Tibial artery (tissue), 4 donors: ENCODE results near the gene INCA1.

Experiments
- DNase-seq, 2 donors: peaks; one replicate each; pipeline ENCODE4 v3.0.0-alpha.2; 2019
- H3K27ac ChIP-seq, 2 donors: fragments of 200-600 bp; sonication (generic) in 1 of 2; 1 replicate in 1 of 2; 2 replicates in 1 of 2; pipeline ENCODE4 v1.5.1; 2018 to 2019; ENCODE audit warnings: mild to moderate bottlenecking in 1 of 2
- H3K27me3 ChIP-seq, 2 donors: fragments of 200-600 bp; sonication (generic) in 1 of 2; one replicate each; pipeline versions ENCODE4 v1.5.1 to v1.6.0; 2016 to 2019
- H3K36me3 ChIP-seq, 3 donors: fragments of 200-600 bp; sonication (generic) in 2 of 3; one replicate each; pipeline ENCODE4 v1.5.1; 2016 to 2019; ENCODE audit warnings: mild to moderate bottlenecking in 2 of 3
- H3K4me1 ChIP-seq, 4 donors: fragments of 200-600 bp; sonication (generic) in 2 of 4; 1 replicate in 3 of 4; 2 replicates in 1 of 4; pipeline ENCODE4 v1.5.1; 2016 to 2019
- H3K4me3 ChIP-seq, 2 donors: fragments of 200-600 bp; sonication (generic) in 1 of 2; 1 replicate in 1 of 2; 2 replicates in 1 of 2; pipeline ENCODE4 v1.5.1; 2018 to 2019; ENCODE audit warnings: mild to moderate bottlenecking in 2 of 2
- H3K9me3 ChIP-seq, 3 donors: fragments of 200-600 bp; sonication (generic) in 1 of 3; one replicate each; pipeline ENCODE4 v1.5.1; 2016 to 2019
- intact Hi-C: fragments of 100-400 bp; cut with DNase I; formaldehyde crosslinking; loops from one replicate; pipeline ENCODE4 v1.15.0; 2023; ENCODE audit warnings: low total_unique reads
- TF ChIP-seq, protein P1 (sequence below), 2 experiments: fragments of 200-600 bp in 1 of 2; fragments of 450-650 bp in 1 of 2; IDR thresholded peaks; one replicate each; pipeline ENCODE4 v1.5.1; 2017 to 2019; ENCODE audit warnings: antibody characterized with exemption in 2 of 2, mild to moderate bottlenecking in 1 of 2, moderate library complexity in 1 of 2

INCA1 gene

DNA sequence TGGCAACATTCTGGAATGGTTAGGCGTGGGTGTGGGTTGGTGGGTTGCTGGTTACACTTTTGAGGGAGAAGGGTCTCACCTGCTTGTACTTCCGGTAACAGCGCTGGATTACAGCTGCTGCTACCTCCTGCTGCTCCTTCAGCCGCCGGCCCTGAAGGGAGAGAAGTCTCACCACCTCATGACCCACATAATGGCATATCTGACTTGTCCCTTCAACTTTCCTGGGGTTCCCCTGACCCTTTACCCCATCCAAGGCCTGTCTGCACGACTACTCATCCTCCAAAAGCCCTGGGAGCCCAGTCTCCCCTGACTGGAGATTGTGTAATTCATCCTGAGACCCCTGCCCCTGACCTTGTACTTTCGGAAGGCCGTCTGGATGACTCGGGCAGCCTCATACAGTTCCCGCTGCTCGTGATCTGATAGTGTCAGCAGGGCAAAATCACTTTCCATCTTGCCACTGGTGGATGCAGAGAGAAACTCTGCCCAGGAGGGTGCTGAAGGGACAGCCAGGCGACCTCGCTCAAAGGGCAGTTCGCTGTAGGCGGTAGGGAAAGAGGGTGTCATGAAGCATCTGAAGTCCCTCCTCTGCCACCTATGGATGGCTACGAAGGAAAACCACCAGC is 27.7 kb downstream of the INCA1 start:
- Histone ChIP-seq H3K9me3 (no peaks in the 10 kb centered on the region), H3K4me3 (peak overlapping the region in 1 of 2 donors; percentile 66), H3K27ac (peak overlapping the region; percentile 90 to 92), H3K36me3 (peaks cover 15 to 50% (median 44%) of the 10 kb centered on the region in 3 donors), H3K27me3 (no peaks in the 10 kb centered on the region), H3K4me1 (peaks cover 0 to 35% (median 34%) of the 10 kb centered on the region in 4 donors)
- no peak for DNase-seq
- TF ChIP-seq, protein P1, sequence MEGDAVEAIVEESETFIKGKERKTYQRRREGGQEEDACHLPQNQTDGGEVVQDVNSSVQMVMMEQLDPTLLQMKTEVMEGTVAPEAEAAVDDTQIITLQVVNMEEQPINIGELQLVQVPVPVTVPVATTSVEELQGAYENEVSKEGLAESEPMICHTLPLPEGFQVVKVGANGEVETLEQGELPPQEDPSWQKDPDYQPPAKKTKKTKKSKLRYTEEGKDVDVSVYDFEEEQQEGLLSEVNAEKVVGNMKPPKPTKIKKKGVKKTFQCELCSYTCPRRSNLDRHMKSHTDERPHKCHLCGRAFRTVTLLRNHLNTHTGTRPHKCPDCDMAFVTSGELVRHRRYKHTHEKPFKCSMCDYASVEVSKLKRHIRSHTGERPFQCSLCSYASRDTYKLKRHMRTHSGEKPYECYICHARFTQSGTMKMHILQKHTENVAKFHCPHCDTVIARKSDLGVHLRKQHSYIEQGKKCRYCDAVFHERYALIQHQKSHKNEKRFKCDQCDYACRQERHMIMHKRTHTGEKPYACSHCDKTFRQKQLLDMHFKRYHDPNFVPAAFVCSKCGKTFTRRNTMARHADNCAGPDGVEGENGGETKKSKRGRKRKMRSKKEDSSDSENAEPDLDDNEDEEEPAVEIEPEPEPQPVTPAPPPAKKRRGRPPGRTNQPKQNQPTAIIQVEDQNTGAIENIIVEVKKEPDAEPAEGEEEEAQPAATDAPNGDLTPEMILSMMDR (IDR thresholded peaks at IDR 0.05): no peak
- intact Hi-C loops: no loop called here

DNA sequence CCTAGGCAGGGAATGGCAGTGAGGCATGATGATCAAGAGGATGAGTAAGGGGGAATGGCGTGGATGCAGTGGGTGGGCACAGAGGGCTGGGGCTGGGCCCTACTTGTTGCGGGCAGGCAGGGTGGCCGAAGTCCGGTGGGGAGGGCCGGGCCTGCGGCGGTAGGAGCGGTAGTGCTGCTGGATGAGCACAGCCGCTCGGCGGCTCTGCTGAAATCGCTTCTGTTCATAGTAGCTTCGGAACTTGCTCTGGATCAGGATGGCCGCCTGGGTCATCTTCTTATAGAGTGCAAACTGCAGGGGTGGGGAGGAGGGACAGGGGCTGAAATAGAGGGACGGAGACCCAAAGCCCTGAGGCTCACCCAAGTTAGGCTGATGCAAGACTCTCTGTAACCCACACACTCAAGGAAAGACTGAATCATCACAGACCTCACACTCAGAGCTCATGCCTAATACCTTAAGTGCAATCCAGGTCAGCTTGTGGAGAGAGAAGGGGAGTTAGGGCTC is 28.2 kb downstream of the INCA1 start:
- Histone ChIP-seq H3K4me3 (peak overlapping the region; percentile 66 to 75), H3K27ac (peak overlapping the region; percentile 90 to 92), H3K4me1 (peaks cover 0 to 34% (median 32%) of the 10 kb centered on the region in 4 donors), H3K27me3 (no peaks in the 10 kb centered on the region), H3K36me3 (peaks cover 15 to 44% (median 38%) of the 10 kb centered on the region in 3 donors), H3K9me3 (no peaks in the 10 kb centered on the region)
- TF ChIP-seq, protein P1 (IDR thresholded peaks at IDR 0.05): no peak
- intact Hi-C loops: no loop called here
- DNase-seq: no peak

DNA sequence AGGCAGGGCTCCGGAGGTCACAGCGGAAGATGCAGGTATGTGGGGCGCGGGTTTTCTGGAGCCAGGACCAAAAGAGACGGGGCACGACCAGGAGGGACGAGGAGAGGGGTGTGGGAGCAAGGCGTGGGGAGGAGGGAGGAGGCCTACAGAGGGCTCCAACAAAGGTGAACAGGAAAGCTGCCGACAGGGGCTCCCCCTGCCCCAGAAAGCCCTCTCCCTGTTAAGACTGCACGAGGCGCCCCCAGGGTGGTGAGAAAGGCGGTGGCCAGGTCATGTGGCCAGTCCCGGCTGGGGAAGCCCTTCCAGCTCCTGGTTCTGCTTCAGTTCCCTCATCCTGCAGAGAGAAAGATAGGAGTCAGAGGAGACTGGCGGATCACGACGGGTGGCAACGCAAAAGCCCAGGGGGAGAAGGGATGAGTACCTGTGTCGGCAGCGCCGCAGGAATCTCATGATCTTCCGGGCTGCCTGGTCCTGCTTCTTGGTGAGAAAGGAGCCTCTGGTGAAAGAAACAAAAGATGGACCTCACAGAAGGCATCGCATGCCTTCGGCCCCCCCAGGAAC is 28.8 kb downstream of the INCA1 start:
- Histone ChIP-seq H3K27me3 (no peaks in the 10 kb centered on the region), H3K27ac (peak overlapping the region; percentile 90 to 92), H3K36me3 (peaks cover 15 to 39% (median 33%) of the 10 kb centered on the region in 3 donors), H3K4me3 (peak overlapping the region; percentile 66 to 75), H3K9me3 (no peaks in the 10 kb centered on the region), H3K4me1 (peaks cover 0 to 34% (median 32%) of the 10 kb centered on the region in 4 donors)
- TF ChIP-seq, protein P1 (IDR thresholded peaks at IDR 0.05): no peak
- no peak for DNase-seq
- intact Hi-C loops: no loop called here

GRCh38 chr17:4967539-4968485 is 29.5 kb downstream of the INCA1 start, which contains the start of gene SPAG7:
Gene SPAG7 (minus strand): TSS chr17:4967817. CDS start chr17:4967804, 13 bp downstream.
- Histone ChIP-seq H3K36me3 (peaks cover 10 to 31% (median 26%) of the 10 kb centered on the region in 3 donors), H3K4me1 (peaks cover 0 to 34% (median 32%) of the 10 kb centered on the region in 4 donors), H3K27ac (peak within 1 kb of the TSS; percentile 90 to 92), H3K4me3 (peak within 1 kb of the TSS; percentile 66 to 75), H3K27me3 (no peaks in the 10 kb centered on the region), H3K9me3 (no peaks in the 10 kb centered on the region)
- DNase-seq: peak; percentile 93 to 97
- intact Hi-C loops: loop anchor here (1.0 to 2.0 kb wide), 2 partner anchors 19 to 29 kb away; partner anchors contain the start of genes INCA1, KIF1C and PFN1
- TF ChIP-seq, protein P1 (IDR thresholded peaks at IDR 0.05): no peak
